Ascending aorta (tissue), 2 donors: ENCODE results near the gene DDI2. TPM values are rescaled to one million over a fixed set of nuclear protein-coding genes. Genes with fewer than 3 reads are reported as not detected.

Source experiments
- DNase-seq, 2 donors: peaks; one replicate each; pipeline ENCODE4 v3.0.0-alpha.2; 2019; ENCODE audit warnings: low spot score in 2 of 2
- H3K27ac ChIP-seq, 2 donors: fragments of 200-600 bp; sonication (generic); one replicate each; pipeline ENCODE4 v1.5.1; 2016 to 2017; ENCODE audit warnings: mild to moderate bottlenecking in 1 of 2
- H3K27me3 ChIP-seq: fragments of 200-600 bp; sonication (generic); one replicate; pipeline ENCODE4 v1.5.1; 2017
- H3K36me3 ChIP-seq, 2 donors: fragments of 200-600 bp; sonication (generic); one replicate each; pipeline ENCODE4 v1.5.1; 2016
- H3K4me1 ChIP-seq, 2 donors: fragments of 200-600 bp; sonication (generic); one replicate each; pipeline ENCODE4 v1.5.1; 2016 to 2017; ENCODE audit warnings: mild to moderate bottlenecking in 1 of 2
- H3K4me3 ChIP-seq, 2 donors: fragments of 200-600 bp; sonication (generic); one replicate each; pipeline ENCODE4 v1.5.1; 2016 to 2017; ENCODE audit warnings: mild to moderate bottlenecking in 1 of 2
- H3K9me3 ChIP-seq, 2 donors: fragments of 200-600 bp; sonication (generic); one replicate each; pipeline ENCODE4 v1.5.1; 2016
- intact Hi-C: fragments of 100-400 bp; cut with DNase I; formaldehyde crosslinking; loops from one replicate; pipeline ENCODE4 v1.15.1; 2023
- total RNA-seq: library from RNA; depleted of rRNA; stranded (reverse); fragments of >200 nt; gene quantifications from one replicate; pipeline ENCODE4 v1.1.0, GENCODE V29; 2016
- TF ChIP-seq, protein P1 (sequence below), 3 experiments: fragments of 200-600 bp in 2 of 3; fragments of 450-650 bp in 1 of 3; sonication (generic) in 2 of 3; IDR thresholded peaks; one replicate each; pipeline ENCODE4 v1.5.1; 2016 to 2019; ENCODE audit warnings: antibody characterized with exemption in 3 of 3, mild to moderate bottlenecking in 1 of 3, moderate library complexity in 1 of 3

Gene DDI2
- total RNA-seq, 1 donor from 2014 or later: 13.0 TPM

DNA sequence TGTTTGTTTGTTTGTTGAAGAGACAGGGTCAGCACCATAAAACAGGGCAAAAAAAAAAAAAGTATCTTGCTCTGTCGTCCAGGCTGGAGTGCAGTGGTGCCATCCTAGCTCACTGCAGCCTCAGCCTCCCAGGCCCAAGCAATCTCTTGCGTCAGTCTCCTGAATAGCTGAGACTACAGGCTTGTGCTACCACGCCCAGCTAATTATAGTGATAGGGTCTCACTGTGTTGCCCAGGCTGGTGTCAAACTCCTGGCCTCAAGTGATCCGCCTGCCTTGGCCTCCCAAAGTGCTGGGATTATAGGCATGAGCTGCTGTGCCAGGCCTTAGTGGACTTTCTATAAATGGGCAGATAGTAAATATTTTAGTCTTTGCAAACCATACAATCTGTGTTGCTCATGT, 19.2 kb downstream of the DDI2 start:
- DNase-seq: no peak
- TF ChIP-seq, protein P1, sequence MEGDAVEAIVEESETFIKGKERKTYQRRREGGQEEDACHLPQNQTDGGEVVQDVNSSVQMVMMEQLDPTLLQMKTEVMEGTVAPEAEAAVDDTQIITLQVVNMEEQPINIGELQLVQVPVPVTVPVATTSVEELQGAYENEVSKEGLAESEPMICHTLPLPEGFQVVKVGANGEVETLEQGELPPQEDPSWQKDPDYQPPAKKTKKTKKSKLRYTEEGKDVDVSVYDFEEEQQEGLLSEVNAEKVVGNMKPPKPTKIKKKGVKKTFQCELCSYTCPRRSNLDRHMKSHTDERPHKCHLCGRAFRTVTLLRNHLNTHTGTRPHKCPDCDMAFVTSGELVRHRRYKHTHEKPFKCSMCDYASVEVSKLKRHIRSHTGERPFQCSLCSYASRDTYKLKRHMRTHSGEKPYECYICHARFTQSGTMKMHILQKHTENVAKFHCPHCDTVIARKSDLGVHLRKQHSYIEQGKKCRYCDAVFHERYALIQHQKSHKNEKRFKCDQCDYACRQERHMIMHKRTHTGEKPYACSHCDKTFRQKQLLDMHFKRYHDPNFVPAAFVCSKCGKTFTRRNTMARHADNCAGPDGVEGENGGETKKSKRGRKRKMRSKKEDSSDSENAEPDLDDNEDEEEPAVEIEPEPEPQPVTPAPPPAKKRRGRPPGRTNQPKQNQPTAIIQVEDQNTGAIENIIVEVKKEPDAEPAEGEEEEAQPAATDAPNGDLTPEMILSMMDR (IDR thresholded peaks at IDR 0.05): no peak
- Histone ChIP-seq H3K4me1 (no peaks in the 10 kb centered on the region), H3K4me3 (no peak overlapping the region), H3K27me3 (no peaks in the 10 kb centered on the region), H3K27ac (no peak overlapping the region), H3K36me3 (peaks cover 60 to 79% of the 10 kb centered on the region in 2 donors), H3K9me3 (no peaks in the 10 kb centered on the region)
- intact Hi-C loops: no loop called here

DNA sequence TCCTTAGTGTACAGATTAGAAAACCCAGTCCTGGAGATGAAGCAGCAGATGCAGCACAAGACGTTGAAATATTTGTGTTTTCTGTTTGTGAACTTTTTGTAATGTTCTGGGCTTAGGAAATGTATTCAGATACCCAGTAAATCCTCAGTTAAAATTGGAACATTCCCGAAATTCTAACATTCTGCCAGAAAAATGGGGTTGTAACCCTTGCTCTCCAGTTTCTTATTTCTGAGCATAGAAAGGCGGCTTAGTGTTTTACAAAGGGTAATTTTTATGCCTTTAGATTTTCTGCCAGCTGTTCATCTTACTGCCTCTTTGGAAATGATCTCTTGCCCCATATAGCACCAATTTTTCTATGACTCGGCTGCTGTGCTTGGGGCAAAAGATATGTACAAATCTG, 20.6 kb downstream of the DDI2 start:
- H3K4me1 ChIP-seq: no peaks in the 10 kb centered on the region
- peaks cover 55 to 76% of the 10 kb centered on the region in 2 donors for H3K36me3 ChIP-seq
- H3K9me3 ChIP-seq: no peaks in the 10 kb centered on the region
- DNase-seq: no peak
- TF ChIP-seq, protein P1 (IDR thresholded peaks at IDR 0.05): no peak
- no peaks in the 10 kb centered on the region for H3K27me3 ChIP-seq
- intact Hi-C loops: no loop called here
- H3K4me3 ChIP-seq: no peak overlapping the region
- H3K27ac ChIP-seq: no peak overlapping the region

DNA sequence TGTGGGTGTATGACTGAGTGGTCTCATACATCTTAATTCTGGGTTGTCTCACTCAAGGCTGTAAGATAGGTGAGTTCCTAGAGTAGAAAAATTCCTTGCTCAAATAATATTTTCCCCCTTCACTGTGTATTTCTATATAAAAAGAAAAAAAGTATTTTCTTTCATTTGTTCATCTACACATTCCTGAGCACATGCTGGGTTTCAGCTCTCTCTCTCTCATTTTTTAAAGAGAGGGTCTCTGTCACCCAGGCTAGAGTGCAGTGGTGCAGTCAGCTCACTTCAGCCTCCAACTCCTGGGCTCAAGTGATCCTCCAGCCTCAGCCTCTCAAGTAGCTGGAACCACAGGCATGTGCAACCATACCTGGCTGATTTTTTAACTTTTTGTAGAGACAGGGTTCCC, 22.0 kb downstream of the DDI2 start:
- Histone ChIP-seq H3K36me3 (peaks cover 45 to 68% of the 10 kb centered on the region in 2 donors), H3K4me3 (no peak overlapping the region), H3K27me3 (no peaks in the 10 kb centered on the region), H3K4me1 (no peaks in the 10 kb centered on the region), H3K9me3 (no peaks in the 10 kb centered on the region), H3K27ac (no peak overlapping the region)
- no peak for DNase-seq
- TF ChIP-seq, protein P1 (IDR thresholded peaks at IDR 0.05): no peak
- intact Hi-C loops: no loop called here

DNA sequence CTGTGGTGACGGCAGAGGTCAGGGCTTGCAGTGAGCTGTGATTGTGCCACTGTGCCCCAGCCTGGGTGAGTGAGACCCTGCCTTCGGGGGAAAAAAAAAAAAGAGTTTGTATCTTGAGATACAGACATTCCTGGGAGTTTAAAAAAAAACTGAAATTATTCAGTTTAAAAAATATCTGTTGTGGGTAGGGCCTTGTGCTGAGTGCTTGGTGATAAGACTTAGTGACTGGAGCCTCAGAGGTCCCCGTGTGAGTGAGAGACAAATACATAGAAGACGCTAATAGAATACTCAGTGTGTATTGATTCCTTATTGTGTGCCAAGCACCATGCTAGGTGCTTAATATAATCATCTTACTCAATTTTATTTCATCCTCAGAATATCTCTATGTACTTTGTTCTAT, 22.7 kb downstream of the DDI2 start:
- intact Hi-C loops: no loop called here
- no peaks in the 10 kb centered on the region for H3K9me3 ChIP-seq
- DNase-seq: no peak
- H3K4me1 ChIP-seq: no peaks in the 10 kb centered on the region
- TF ChIP-seq, protein P1 (IDR thresholded peaks at IDR 0.05): no peak
- no peaks in the 10 kb centered on the region for H3K27me3 ChIP-seq
- no peak overlapping the region for H3K4me3 ChIP-seq
- H3K36me3 ChIP-seq: peaks cover 42 to 62% of the 10 kb centered on the region in 2 donors
- H3K27ac ChIP-seq: no peak overlapping the region

DNA sequence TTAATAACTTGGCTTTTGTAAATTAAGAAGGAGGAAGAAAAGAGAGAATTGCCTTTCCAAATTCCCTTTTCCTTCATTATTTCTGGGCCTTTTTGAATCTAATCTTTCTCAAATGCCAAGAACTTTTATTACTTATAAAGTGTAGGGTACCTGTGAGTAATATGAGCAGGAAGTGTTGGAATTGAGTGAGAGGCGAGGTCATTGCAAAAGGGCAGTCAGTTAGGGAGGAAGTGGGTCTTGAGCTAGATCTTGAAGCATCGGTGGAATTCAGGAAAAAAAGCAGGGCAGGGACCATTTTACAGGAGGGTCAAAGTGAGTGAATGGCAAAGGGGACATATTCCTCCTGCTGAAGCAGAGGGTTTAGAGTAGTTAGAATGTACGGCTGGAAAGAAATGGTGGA, 23.4 kb downstream of the DDI2 start:
- no peak for DNase-seq
- intact Hi-C loops: no loop called here
- TF ChIP-seq, protein P1 (IDR thresholded peaks at IDR 0.05): no peak
- H3K27me3 ChIP-seq: no peaks in the 10 kb centered on the region
- H3K9me3 ChIP-seq: no peaks in the 10 kb centered on the region
- H3K4me3 ChIP-seq: no peak overlapping the region
- H3K36me3 ChIP-seq: peaks cover 41 to 62% of the 10 kb centered on the region in 2 donors
- no peak overlapping the region for H3K27ac ChIP-seq
- H3K4me1 ChIP-seq: no peaks in the 10 kb centered on the region

DNA sequence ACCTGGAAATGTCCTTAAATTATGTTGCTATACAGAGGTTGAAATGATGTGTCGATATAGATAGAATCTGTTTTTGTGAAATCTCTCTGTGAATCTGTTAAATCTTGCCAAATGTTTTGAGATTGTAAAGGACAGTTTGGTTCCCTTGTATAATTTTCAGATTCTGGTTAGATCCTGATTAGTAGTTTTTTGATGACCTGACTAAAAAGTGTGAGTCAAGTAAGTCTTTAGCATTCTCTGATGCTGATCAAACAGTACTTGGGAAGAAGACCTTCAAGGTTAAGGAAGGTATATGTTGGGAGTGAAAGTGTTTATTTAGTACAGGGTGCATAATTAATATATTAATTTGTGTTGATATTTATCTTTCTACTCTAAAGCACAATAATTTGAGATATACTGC, 32.7 kb downstream of the DDI2 start:
- no peak for DNase-seq
- no peaks in the 10 kb centered on the region for H3K9me3 ChIP-seq
- H3K27me3 ChIP-seq: no peaks in the 10 kb centered on the region
- H3K4me1 ChIP-seq: no peaks in the 10 kb centered on the region
- H3K36me3 ChIP-seq: peaks cover 31 to 53% of the 10 kb centered on the region in 2 donors
- no peak overlapping the region for H3K4me3 ChIP-seq
- H3K27ac ChIP-seq: no peak overlapping the region
- TF ChIP-seq, protein P1 (IDR thresholded peaks at IDR 0.05): no peak
- intact Hi-C loops: no loop called here
